GM21825 (cell line): Measurements from ENCODE around the gene DNAJC8.

Experiments
- ATAC-seq: cut with Tn5 transposase; IDR thresholded peaks from one replicate; pipeline ENCODE4 v1.9.1; 2021; ENCODE audit warnings: mild to moderate bottlenecking, moderate library complexity; ENCODE audit not compliant: unreplicated experiment

The DNAJC8 gene

DNA sequence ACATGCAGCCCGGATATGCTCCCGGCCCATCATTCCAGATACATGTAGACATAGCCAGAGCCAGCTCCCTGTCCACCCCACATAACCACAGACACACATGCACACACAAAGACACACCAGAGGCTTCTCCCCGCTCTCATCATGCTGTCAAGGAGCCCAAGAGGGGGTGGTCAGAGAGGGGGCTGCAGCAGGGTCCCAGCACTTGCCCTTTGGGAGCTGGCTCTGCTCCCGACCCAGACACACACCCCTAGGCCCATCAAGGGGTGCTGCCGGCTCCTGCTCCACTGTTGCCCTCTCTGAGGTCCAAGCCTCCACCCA, 58.9 kb downstream of the DNAJC8 start:
- ATAC-seq: no peak

DNA sequence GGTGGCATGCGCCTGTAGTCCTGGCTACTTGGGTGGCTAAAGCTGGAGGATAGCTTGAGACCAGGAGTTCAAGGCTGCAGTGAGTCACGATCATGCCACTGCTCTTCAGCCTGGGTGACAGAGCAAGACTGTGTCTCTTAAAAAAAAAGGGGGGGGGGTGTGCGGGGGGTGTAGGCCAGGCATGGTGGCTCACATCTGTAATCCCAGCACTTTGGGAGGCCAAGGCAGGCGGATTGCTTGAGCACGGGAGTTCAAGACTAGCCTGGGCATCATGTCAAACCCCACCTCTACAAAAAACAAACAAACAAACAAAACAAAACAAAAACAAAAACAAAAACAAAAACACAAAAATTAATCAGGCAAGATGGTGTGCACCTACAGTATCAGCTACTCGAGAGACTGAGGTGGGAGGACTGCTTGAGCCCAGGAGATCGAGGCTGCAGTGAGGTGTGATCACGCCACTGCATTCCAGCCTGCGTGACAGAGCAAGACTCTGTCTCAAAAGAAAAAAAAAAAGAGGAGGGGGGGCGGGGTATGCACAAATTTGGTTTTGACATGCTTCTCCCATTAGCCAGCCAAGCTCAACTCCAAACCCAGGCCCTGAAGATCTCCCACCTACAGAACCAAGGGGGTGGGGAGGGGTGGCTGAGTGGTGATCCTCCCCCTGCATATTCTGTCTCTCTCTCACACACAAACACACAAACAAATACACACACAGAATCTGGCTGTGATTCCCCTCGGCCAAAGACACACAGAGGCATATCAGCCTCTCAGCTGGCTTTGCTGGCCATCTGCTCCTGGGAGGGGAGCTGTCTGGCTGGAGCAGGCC, 59.5 kb downstream of the DNAJC8 start:
- ATAC-seq: no peak

DNA sequence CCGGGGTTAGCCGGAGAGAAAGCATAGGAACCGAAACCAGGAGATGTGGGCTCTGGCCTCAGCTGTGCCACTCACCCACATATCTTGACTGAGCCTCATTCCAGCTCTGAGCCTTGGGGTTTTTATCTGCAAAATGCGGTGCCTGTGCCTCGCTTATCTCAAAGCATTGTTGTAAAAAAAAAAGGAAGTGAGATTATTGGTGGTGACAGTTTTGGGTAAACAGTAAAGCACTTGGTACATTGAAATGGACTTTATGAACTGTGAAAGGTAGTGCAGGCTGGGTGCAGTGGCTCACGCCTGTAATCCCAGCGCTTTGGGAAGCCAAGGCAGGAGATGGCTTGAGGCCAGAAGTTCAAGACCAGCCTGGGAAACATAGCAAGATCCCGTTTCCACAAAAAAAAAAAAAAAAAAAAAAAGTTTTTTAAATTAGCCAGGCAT, 60.1 kb downstream of the DNAJC8 start:
- peak; percentile 56 for ATAC-seq

DNA sequence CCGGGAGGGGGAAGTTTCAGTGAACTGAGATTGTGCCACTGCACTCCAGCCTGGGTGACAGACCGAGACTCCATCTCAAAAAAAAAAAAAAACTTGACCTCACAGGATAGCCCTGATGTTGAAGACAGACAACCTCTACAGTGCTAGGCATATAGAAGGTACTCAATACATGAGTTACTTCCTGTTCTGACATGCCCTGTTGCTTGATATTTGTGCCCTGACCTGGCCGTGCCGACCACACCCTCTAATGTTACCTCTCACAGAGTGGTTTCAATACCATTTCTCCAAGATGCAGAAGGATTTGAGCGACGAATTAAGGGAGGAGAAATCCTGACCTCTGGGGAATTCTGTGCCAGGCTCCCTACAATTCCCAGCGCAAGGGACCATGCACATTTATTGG, 61.6 kb downstream of the DNAJC8 start:
- no peak for ATAC-seq

DNA sequence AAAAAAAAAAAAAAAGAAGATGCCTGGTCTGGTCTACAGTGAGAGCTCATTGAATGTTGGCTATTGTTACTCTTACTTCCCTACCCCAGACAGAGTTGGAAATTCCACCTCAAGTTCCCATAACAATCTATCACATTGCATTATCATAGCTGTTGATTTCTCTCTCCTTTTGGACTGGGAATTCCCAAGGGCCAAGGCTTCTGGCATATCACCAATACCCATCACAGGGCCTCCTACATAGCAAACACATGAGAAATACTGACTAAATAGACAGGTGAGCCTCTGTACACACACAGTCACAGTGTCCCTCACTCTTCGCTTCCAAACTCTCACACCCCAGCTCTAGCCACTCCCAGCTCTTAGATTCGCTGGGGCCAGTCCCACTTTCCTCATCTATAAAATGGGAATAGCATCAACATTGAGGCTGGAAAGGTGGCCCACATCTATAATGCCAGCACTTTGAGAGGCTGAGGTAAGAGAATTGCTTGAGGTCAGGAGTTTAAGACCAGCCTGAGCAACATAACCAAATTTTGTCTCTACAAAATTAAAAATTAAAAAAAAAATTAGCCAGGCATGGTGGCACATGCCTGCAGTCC, 62.7 kb downstream of the DNAJC8 start:
- no peak for ATAC-seq

DNA sequence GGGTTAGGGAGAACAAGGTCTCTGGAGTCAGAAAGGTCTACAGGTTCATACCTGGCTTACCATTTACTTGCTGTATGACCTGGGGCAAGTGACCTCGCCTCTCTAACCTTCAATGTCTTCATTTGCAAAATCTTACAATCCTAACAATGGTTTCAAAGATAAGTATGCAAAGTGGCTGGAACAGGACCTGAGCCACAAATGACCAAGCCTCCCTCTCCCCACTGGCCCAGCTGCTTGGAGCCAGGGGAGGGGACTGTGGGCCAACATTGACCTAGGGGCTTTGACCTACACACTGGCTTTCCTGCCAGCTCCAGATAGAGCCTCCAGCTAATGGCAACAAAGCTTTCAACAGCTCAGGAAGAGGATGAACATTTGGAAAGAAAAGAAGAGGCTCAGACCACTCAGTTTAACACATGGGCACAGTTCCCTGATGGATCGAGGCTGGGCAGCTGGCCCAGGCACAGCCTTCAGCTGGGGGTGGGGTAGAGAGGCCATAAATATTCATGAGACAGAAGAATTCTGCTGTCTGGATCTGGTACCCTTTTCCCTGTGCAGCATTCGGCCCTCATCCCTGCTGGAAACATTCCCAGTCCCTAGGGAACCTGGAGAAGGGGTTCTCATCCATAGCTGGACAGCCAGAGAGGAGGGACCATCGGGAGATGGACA, 69.2 kb downstream of the DNAJC8 start:
- no peak for ATAC-seq

DNA sequence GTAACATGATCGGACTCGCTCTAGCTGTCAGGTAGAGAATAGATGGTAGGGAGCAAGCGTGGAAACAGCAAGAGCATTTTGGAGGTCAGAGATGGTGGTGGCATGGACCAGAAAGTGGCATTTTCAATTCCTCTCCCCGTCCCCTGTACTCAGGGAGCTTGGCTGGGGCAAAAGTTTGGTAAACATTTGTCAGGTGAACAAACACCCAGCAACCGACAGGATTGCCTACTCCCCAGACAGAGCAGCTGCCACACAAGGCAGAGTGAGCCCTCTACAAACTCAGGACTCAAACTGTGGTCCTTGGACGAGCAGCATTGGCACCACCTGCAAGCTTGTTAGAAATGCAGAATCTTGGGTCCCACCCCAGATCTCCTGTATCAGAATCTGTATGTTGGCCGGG, 70.7 kb downstream of the DNAJC8 start:
- no peak for ATAC-seq

DNA sequence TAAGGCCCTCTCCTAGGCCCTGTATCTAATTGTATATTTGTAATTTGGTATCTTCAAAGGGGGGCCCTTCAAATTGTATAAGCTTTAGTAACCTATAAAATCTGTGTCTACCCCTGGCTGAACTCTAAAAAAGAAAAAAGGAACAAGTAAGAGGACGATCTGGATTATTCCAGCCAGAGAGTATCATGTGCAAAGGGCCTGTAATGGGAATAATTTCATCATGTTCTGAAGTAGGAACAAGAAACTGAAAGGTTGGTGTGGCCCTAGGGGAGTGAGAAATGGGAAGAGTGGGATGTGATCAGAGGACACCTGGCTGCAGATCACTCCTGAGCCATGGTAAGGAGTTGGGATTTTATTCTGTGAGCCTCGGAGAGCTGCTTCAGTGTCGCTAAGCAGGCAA, 71.1 kb downstream of the DNAJC8 start:
- no peak for ATAC-seq

DNA sequence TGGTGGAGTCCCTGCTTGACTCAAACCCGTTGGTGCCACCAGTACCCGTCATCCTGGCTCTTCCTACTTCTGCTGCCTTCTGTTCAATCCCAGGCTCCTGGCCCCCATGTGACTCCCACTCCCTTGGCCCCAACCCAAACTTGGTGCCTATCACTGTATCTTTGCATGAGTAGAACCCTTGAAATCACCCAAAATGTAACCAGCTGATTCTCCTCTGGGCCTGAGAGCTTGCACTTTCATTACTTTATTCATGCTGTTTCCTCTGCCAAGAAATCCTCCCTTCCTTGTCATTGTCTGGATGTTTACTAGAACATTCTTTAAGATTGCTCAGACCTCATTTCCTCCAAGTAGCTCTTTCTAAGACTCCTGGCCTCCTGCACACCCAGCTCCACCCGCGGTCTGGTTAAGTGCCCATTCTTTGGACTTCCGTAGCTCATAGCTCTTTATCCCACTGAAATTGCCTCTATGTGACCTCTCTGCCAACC, 72.0 kb downstream of the DNAJC8 start:
- ATAC-seq: no peak

DNA sequence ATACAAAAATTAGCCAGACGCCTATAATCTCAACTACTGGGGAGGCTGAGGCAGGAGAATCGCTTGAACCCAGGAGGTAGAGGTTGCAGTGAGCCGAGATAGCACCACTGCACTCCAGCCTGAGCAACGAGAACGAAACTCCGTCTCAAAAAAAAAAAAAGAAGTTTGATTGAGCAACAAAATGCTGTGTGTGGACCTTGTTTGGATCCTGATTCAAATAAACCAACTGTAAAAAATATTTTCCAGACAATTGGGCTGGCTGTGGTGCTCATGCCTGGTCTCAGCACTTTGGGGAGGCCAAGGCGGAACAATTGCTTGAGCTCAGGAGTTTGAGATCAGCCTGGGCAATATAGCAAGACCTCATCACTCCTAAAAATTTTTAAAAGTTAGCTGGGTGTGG, 73.1 kb downstream of the DNAJC8 start:
- ATAC-seq: no peak

DNA sequence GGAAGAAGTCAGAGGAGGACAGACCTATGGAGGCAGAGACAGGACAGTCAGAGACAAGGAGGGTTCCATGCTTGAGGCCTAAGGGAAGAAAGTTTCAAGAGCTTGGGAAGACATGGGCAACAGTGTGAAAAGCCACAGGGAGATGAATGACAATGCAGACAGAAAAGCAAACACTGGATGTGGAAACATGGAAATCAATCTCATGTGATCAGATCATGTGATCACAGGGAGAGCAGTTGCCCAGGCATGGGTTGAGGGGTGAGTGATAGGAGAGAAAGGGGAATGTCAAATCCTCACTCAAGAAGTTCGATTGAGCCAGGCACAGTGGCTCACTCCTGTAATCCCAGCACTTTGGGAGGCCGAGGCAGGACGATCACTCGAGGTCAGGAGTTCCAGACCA, 73.6 kb downstream of the DNAJC8 start:
- no peak for ATAC-seq

DNA sequence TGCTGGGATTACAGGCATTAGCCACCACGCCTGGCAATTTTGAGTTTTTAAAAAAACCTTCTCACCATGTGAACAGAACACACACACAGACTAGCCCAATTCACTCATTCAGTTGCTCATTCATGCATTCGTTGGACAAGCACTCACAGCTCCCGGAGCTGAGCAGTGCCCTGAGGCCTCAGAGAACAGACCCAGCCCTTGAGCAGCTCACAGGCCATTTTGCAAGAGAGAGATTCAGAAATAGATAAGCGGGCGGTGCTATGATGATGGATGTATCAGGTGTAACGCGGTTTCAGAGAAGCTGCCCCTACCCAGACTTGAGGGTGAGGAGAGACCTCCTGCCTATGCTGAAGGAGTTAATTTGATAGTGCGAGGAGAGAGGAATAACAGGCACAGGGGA, 74.9 kb downstream of the DNAJC8 start:
- ATAC-seq: no peak

DNA sequence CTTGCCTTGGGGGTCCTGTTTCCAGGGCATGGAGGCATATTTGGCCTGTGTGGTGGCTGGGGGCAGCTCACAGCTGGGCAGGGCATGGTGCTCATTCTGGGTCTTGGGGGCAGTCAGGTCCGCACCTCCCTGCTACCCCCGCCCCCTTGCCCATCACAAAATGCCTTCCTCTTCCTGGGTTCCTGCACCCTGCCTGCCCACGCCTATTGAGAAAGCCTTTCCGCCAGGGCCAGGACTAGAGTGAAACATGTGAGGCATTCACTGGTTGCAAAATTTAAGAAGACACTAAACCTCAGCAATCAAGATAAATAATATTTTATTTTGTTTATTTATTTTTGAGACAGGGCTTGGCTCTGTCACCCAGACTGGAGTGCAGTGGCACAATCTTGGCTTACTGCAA, 76.0 kb downstream of the DNAJC8 start:
- no peak for ATAC-seq

DNA sequence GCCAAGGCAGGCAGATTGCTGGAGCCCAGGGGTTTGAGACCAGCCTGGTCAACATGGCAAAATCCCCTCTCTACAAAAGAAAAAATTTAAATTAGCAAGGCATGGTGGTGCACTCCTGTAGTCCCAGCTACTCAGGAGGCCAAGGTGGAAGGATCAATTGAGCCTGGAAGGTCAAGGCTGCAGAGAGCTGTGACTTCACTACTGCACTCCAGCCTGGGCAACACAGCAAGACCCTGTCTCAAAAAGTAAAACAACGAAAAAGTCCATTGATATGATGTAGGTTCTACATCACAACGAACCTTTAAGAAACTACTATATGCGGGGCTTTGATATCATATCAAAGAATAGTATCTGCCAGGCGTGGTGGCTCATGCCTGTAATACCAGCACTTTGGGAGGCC, 77.2 kb downstream of the DNAJC8 start:
- no peak for ATAC-seq

DNA sequence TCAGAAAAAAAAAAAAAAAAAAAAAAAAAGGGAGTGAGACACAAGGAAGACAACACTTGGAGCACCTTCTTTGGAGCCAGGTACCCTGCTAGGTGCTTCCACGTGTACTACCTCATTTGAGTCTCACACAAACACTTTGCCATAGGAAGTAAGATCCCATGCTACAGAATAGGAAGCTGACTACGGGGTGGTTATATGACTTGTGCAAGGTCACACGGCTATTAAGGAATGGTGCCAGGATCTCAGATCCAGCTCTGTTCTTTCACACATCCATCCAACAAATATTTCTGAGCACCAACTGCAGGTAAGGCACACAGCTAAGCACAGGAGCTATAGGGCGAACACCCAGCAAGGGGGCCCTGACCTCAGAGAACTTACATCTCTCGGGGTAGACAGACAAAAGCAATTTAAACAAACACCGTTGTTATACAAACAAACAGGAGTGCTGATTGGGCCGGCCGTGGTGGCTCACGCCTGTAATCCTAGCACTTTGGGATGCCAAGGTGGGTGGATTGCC, 78.7 kb downstream of the DNAJC8 start:
- ATAC-seq: no peak
